Medulla oblongata (tissue), 1 donor: ENCODE results near the gene LIG3.
"Not testable (repeated sequence)": the region's sequence is repeated elsewhere in the genome, so short reads cannot be mapped to it uniquely, and the experiment has no call there.

Experiments used
- DNase-seq: peaks from one replicate; pipeline ENCODE4 v3.0.0-alpha.2; 2015; ENCODE audit errors: extremely low spot score

The LIG3 gene

GRCh38 chr17:35041390-35041789 lies 61.1 kb downstream of the LIG3 start:
- no peak for DNase-seq

GRCh38 chr17:35044181-35044580 lies 63.9 kb downstream of the LIG3 start:
- DNase-seq, result no peak

DNA sequence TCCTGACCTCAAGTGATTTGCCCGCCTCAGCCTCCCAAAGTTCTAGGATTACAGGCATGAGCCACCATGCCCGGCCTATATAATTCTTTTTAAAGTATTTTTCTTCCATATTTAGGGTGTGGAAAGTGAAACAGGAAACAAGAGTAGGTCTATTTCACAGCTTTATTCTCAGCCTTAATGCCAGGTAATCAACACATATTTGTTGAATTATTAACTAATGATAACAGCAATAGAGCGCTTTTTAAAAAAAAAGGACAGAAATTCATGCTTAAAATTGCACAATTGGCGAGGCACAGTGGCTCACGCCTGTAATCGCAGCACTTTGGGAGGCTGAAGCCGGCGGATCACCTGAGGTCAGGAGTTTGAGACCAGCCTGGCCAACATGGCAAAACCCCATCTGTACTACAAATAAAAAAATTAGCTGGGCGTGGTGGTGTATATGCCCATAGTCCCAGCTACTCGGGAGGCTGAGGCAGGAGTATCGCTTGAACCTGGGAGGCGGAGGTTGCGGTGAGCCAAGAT lies 65.2 kb downstream of the LIG3 start:
- DNase-seq, result not testable (repeated sequence)

GRCh38 chr17:35046245-35046644 lies 65.9 kb downstream of the LIG3 start:
- no peak for DNase-seq

DNA sequence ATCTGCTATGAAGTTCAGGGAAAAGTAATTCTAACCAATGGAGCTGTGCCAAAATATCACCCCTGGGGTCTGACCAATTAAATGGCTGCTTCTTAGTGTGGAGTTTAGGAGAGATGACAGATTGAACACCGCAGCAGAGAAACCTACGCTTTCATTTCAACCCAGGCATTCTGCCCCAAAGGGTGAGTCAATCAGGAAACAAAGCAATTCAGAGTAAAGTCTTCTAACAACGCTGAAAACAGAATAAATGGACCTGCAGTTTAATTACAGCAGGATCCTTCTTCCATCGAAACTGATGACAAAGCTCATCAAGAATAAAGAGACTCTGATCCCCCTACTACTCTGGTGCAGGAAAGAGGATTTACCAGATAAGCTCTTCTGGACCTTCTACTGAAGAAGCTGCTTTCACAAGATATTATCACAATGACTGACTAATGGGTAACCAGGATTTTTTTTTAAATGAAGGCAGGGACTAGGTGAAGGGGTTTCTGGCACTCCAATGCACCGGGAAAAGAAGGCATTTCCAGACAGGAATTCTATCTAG lies 66.5 kb downstream of the LIG3 start:
- DNase-seq, result peak; percentile 60

DNA sequence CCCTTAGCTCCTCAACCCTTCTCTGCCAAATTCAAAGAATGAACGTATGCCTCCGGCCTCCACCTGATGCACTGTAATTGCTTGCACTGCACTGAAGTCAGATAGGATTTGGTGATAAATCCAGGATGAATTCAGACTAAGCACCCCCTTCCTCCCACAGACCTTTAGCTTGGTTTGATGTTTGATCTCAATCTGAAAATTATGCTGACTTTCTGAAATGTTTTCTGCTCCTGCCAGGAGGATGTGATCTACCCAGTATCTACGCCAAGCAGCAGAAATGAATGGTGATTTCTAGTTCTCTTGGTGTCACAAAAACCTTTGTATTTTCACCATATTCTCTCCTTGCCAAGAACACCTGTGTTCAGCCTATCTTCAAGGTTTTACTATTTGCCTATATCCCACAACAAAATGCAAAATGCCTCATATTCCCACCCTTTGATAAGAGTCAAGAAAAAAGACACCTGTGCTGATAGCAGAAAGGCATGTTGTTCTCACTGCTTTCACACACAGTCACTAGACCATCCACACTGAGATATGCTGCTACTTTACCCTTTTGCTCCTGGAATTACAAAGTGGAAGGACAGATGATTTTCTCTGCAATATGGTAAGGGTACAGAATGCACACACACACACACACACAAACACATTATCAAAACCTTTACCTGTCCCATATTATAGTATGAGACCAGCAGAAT lies 68.5 kb downstream of the LIG3 start:
- DNase-seq, result no peak

- DNase-seq, result no peak
Observed at GRCh38 chr17:35050170-35050569, 69.9 kb downstream of the LIG3 start.

DNA sequence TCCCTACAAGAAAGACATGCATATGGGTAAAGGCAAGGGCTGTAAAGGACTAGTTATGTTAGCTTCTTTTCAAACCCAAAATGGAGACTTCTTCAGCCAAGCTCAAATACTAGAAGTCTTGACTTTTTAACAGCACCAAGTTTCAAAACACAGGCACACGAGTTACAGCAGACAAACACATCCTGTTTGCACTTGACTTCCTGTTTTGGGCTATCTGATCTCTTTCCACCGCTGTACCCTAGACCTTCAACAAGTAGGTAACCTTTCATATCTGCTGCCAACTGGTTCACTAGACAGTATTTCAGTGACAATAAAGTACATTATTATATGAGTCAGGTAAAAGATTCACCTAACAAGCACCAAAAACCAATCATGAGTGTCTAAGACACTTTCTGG lies 70.9 kb downstream of the LIG3 start:
- peak; percentile 70 for DNase-seq

DNA sequence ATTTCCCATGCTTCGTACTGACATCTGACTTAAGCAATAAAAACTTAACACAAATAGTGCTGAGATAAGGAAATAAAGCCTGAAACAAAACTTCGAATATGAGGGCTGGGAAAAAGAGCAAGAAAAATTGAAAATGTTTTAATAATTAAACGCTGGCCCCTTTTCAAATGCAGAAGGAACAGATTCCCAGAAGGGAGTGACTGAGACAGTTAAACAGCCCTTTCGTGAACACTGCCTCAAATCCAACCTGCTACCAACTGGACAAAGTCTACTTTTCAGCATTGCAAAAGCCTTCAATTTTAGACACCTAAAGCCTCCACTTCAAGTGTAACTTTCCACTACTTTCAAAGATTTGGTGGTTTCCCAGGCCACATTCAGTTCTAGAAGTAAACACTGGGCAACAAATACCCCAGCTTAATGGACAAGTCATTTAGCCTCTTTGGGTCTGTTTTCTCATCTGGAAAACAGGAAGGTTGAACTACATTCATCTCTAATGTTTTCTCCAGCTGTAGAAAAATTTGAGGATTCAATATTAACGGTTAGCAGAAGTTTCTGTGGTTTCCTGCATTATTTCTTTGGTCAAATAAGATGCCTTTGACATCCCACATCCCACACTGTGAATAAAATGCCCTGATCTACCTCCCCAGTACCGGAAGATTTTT lies 71.4 kb downstream of the LIG3 start:
- DNase-seq, result peak; percentile 74

- DNase-seq, result no peak
Observed at GRCh38 chr17:35052241-35052610, 71.9 kb downstream of the LIG3 start.

GRCh38 chr17:35052780-35053179 lies 72.5 kb downstream of the LIG3 start:
- DNase-seq, result no peak

DNA sequence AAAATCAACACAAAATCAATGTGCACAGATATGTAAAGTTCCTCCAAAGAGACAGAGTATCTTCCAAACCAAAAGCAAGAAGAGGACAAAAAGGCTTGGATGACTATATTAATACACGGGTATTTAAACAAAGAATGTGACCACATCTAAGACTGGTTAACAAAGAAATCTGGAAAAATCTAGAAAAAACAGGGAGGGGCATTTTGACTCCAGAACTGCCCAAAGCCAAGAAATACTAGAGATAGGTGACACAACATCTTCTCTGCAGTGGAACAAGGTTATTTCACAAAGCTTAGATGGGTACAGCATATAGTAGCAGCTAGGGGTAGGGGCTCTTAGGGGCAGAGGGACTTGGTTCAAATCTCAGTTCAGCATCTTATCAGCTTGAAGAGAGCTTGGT lies 72.9 kb downstream of the LIG3 start:
- DNase-seq, result no peak

DNA sequence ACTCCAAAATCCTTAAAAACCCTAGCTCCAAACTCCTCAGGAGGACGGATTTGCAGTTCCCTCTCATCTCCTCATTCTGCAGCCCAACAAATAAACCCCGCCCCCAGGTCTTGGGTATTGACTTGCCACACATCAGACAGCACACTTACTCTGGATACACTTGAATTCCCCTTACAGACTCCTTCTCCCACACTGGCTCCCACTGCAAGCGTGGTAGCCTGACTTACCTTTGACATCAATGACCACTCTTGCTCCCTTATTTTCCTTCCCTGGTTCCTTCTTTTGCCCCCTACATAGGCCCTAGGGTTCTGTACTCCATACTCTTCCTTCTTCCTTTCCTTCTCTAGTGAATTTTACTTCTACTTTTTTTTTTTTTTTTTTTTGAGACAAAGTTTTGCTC lies 75.7 kb downstream of the LIG3 start:
- no peak for DNase-seq

GRCh38 chr17:35057332-35057915 lies 77.1 kb downstream of the LIG3 start:
- no peak for DNase-seq
